ENCODE results near the gene TRRAP. TPM values are rescaled to one million over a fixed set of nuclear protein-coding genes. Genes with fewer than 3 reads are reported as not detected.

The TRRAP gene
- total RNA-seq, 1 donor from 2014 or later, result 39.3 TPM

DNA sequence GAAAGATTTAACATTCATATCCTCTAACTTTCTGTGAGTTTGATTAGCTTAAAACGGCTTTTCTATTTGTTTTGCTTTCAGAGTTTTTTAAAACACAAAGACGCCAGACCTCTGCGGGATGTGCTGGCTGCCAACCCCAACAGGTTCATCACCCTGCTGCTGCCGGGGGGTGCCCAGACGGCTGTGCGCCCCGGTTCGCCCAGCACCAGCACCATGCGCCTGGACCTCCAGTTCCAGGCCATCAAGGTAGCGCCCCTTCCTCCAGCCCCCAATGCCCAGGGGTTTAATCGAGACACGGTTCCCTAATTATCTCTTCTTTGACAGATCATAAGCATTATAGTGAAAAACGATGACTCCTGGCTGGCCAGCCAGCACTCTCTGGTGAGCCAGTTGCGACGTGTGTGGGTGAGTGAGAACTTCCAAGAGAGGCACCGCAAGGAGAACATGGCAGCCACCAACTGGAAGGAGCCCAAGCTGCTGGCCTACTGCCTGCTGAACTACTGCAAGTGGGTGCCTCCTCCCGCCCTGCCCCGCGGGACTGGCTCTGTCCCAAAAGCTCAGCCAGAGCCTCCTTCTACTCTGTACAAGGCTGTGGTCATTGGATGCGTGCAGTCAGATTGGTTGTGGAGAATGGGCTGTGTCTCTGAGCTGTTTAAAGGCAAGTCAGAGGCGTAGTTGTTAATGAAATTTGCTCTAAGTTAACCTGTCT is 71.2 kb downstream of the TRRAP start:
- DNase-seq (ENCODE audit: extremely low spot score in 2 of 2), result no peak
- no peaks in the 10 kb centered on the region for H3K27me3 ChIP-seq
- H3K27ac ChIP-seq, result no peak overlapping the region
- H3K9me3 ChIP-seq, result no peaks in the 10 kb centered on the region
- intact Hi-C loops (cut with DNase I), result no loop called here
- H3K4me1 ChIP-seq, result no peaks in the 10 kb centered on the region
- no peak overlapping the region for H3K4me3 ChIP-seq
- TF ChIP-seq POLR2AphosphoS5 (IDR thresholded peaks at IDR 0.05; ENCODE audit: insufficient read depth in 1 of 2, low read depth in 1 of 2) (no peak), POLR2A (IDR thresholded peaks at IDR 0.05) (no peak)
- TF ChIP-seq, protein P1, sequence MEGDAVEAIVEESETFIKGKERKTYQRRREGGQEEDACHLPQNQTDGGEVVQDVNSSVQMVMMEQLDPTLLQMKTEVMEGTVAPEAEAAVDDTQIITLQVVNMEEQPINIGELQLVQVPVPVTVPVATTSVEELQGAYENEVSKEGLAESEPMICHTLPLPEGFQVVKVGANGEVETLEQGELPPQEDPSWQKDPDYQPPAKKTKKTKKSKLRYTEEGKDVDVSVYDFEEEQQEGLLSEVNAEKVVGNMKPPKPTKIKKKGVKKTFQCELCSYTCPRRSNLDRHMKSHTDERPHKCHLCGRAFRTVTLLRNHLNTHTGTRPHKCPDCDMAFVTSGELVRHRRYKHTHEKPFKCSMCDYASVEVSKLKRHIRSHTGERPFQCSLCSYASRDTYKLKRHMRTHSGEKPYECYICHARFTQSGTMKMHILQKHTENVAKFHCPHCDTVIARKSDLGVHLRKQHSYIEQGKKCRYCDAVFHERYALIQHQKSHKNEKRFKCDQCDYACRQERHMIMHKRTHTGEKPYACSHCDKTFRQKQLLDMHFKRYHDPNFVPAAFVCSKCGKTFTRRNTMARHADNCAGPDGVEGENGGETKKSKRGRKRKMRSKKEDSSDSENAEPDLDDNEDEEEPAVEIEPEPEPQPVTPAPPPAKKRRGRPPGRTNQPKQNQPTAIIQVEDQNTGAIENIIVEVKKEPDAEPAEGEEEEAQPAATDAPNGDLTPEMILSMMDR (IDR thresholded peaks at IDR 0.05), result no peak
- peaks cover 4 to 71% of the 10 kb centered on the region in 2 donors for H3K36me3 ChIP-seq

DNA sequence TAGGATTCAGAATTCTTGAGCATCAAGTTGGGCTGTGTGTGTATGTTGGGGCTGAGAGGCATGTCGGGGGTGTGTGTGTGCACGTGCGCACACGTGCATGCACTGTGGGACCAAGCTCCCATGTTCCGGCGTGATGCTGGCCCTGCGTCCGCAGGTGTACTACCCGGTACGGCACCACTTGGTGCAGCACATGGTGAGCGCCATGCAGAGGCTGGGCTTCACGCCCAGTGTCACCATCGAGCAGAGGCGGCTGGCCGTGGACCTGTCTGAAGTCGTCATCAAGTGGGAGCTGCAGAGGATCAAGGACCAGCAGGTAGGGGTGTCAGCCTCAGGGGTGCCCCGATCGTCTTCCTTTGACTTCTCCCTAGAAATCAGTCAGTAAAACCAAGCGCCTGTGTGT is 77.7 kb downstream of the TRRAP start:
- H3K4me3 ChIP-seq, result no peak overlapping the region
- TF ChIP-seq, protein P1 (IDR thresholded peaks at IDR 0.05), result no peak
- TF ChIP-seq POLR2AphosphoS5 (IDR thresholded peaks at IDR 0.05; ENCODE audit: insufficient read depth in 1 of 2, low read depth in 1 of 2) (no peak), POLR2A (IDR thresholded peaks at IDR 0.05) (no peak)
- intact Hi-C loops (cut with DNase I), result no loop called here
- no peaks in the 10 kb centered on the region for H3K27me3 ChIP-seq
- H3K36me3 ChIP-seq, result peaks cover 4 to 95% of the 10 kb centered on the region in 2 donors
- no peak overlapping the region for H3K27ac ChIP-seq
- H3K9me3 ChIP-seq, result no peaks in the 10 kb centered on the region
- no peaks in the 10 kb centered on the region for H3K4me1 ChIP-seq
- DNase-seq (ENCODE audit: extremely low spot score in 2 of 2), result no peak

DNA sequence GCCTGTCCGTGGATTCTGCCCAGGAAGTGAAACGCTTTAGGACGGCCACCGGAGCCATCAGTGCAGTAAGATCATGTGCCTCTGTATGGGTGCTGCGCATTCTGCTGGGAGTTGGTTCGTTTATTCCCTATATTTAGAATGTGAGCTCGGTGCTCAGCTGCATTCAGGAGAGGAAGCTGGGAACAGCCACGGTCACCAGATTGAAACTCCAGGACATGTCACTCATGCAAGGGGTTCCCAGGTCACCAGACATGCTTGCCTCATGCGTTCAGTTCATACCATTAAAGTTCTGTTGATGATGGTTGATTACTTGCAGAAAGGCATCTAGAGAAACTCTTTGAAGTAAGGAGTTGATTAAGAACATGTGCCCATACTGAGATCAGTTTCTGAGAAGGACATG is 78.1 kb downstream of the TRRAP start:
- Histone ChIP-seq H3K27me3 (no peaks in the 10 kb centered on the region), H3K9me3 (no peaks in the 10 kb centered on the region), H3K27ac (no peak overlapping the region), H3K4me1 (no peaks in the 10 kb centered on the region), H3K4me3 (no peak overlapping the region), H3K36me3 (peaks cover 4 to 96% of the 10 kb centered on the region in 2 donors)
- DNase-seq (ENCODE audit: extremely low spot score in 2 of 2), result no peak
- intact Hi-C loops (cut with DNase I), result no loop called here
- TF ChIP-seq, protein P1 (IDR thresholded peaks at IDR 0.05), result no peak
- TF ChIP-seq POLR2AphosphoS5 (IDR thresholded peaks at IDR 0.05; ENCODE audit: insufficient read depth in 1 of 2, low read depth in 1 of 2) (no peak), POLR2A (IDR thresholded peaks at IDR 0.05) (no peak)

DNA sequence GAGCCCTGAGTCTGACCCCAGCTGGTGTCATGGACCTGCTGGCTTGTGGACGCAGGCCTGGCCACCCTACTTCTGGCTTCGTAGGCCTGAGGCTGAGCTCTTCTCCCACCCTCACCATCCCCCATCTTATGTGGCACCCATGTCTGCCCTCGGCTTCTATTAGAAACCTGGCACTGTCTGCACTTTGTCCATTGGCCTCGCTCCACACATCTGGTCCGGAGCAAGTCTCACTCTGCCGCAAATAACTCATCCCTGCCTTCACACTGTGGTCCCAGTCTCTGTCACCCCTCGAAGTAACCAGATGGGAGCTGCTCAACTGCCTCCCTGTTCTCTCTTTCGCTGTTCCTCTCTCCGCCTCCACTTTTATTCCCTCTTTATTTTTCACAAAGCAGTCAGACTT is 78.6 kb downstream of the TRRAP start:
- DNase-seq (ENCODE audit: extremely low spot score in 2 of 2), result no peak
- TF ChIP-seq POLR2AphosphoS5 (IDR thresholded peaks at IDR 0.05; ENCODE audit: insufficient read depth in 1 of 2, low read depth in 1 of 2), result no peak
- TF ChIP-seq, protein P1 (IDR thresholded peaks at IDR 0.05), result no peak
- no peak for TF ChIP-seq POLR2A (IDR thresholded peaks at IDR 0.05)
- intact Hi-C loops (cut with DNase I), result no loop called here

DNA sequence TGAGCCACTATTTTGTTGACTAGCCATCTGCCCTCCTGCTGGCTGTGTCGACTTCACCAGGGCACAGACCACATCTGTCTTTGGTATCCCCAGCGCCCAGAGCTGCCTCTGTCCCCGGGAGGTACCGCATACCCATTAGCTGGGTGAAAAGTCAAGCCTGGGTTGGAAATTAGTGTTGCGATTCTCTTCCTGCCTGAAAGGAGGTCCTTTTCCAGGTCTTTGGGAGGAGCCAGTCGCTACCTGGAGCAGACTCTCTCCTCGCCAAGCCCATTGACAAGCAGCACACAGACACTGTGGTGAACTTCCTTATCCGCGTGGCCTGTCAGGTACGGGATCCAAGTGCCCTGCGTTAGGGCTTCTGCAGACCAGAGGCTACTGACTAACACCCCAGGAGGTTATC is 79.4 kb downstream of the TRRAP start:
- Histone ChIP-seq H3K9me3 (no peaks in the 10 kb centered on the region), H3K4me1 (no peaks in the 10 kb centered on the region), H3K27ac (no peak overlapping the region), H3K27me3 (no peaks in the 10 kb centered on the region), H3K4me3 (no peak overlapping the region), H3K36me3 (peaks cover 4 to 97% of the 10 kb centered on the region in 2 donors)
- no peak for DNase-seq (ENCODE audit: extremely low spot score in 2 of 2)
- TF ChIP-seq POLR2AphosphoS5 (IDR thresholded peaks at IDR 0.05; ENCODE audit: insufficient read depth in 1 of 2, low read depth in 1 of 2), result no peak
- intact Hi-C loops (cut with DNase I), result no loop called here

More for the DNA sequence above, 78.6 kb downstream of the TRRAP start:
- no peaks in the 10 kb centered on the region for H3K4me1 ChIP-seq
- H3K4me3 ChIP-seq, result no peak overlapping the region
- H3K9me3 ChIP-seq, result no peaks in the 10 kb centered on the region
- H3K27me3 ChIP-seq, result no peaks in the 10 kb centered on the region
- no peak overlapping the region for H3K27ac ChIP-seq
- H3K36me3 ChIP-seq, result peaks cover 4 to 96% of the 10 kb centered on the region in 2 donors

Measured in vagina (tissue), 2 donors.